PC-3 (cell line): ENCODE data around the gene TRIP12. TPM values are rescaled to one million over a fixed set of nuclear protein-coding genes. Genes with fewer than 3 reads are reported as not detected.
"Not testable (repeated sequence)": the region's sequence is repeated elsewhere in the genome, so short reads cannot be mapped to it uniquely, and the experiment has no call there.

Experiments
- ATAC-seq: fragments of 200-7000 bp; cut with Tn5 transposase; 2 replicates; pipeline ENCODE4 v1.9.1; 2020; ENCODE audit warnings: mild to moderate bottlenecking, moderate library complexity
- BruUV-seq: library from RNA; stranded (reverse); fragments of 400-500 nt; replicated peaks from 2 replicates; lab custom pipeline; 2021; lab: Mats Ljungman, UMichigan
- CTCF ChIA-PET: fragments of 300-600 bp; sonication (Branson Sonifier 250); formaldehyde crosslinking; loops from one replicate; lab custom pipeline; 2022; ENCODE audit warnings: antibody characterized with exemption; lab: Charles Lee
- POLR2A ChIA-PET: fragments of 300-600 bp; sonication (Branson Sonifier 250); formaldehyde crosslinking; loops from one replicate; lab custom pipeline; 2022; ENCODE audit warnings: antibody characterized with exemption; ENCODE audit not compliant: unreplicated experiment; lab: Charles Lee
- DNase-seq: peaks from one replicate; pipeline ENCODE4 v3.0.0-alpha.2; 2015
- H2AFZ ChIP-seq: fragments of 300-600 bp; sonication (generic); 2 replicates; pipeline ENCODE4 v1.6.0; 2016; ENCODE audit warnings: antibody characterized with exemption, low read length
- H3F3A ChIP-seq: fragments of 300-600 bp; sonication (generic); one replicate; pipeline ENCODE4 v1.6.0; 2017; ENCODE audit warnings: antibody characterized with exemption, low read length, control low read depth, mild to moderate bottlenecking; ENCODE audit not compliant: unreplicated experiment
- H3K27ac ChIP-seq: fragments of 300-600 bp; sonication (generic); 2 replicates; pipeline ENCODE4 v1.5.1; 2016; ENCODE audit warnings: mild to moderate bottlenecking, low read length
- H3K27me3 ChIP-seq: fragments of 300-600 bp; sonication (generic); 2 replicates; pipeline ENCODE4 v1.6.1; 2016; ENCODE audit warnings: low read length, mixed read lengths
- H3K36me3 ChIP-seq: fragments of 300-600 bp; sonication (generic); 2 replicates; pipeline ENCODE4 v1.6.1; 2016; ENCODE audit warnings: low read depth, mixed run types, low read length, mixed read lengths
- H3K4me1 ChIP-seq: fragments of 300-600 bp; sonication (generic); 2 replicates; pipeline ENCODE4 v1.5.1; 2016; ENCODE audit warnings: low read length; ENCODE audit not compliant: insufficient read depth
- H3K4me2 ChIP-seq: fragments of 300-600 bp; sonication (generic); 2 replicates; pipeline ENCODE4 v1.6.0; 2016; ENCODE audit warnings: low read length
- H3K4me3 ChIP-seq: fragments of 300-600 bp; sonication (generic); 2 replicates; pipeline ENCODE4 v1.5.1; 2016; ENCODE audit warnings: mild to moderate bottlenecking, low read length, mixed read lengths
- H3K79me2 ChIP-seq: fragments of 300-600 bp; sonication (generic); 2 replicates; pipeline ENCODE4 v1.6.1; 2017; ENCODE audit warnings: low read length, mixed read lengths
- H3K9ac ChIP-seq: fragments of 300-600 bp; sonication (generic); 2 replicates; pipeline ENCODE4 v1.6.0; 2016; ENCODE audit warnings: mild to moderate bottlenecking, low read length
- H3K9me2 ChIP-seq: fragments of 300-600 bp; sonication (generic); replicated peaks from 2 replicates; pipeline ENCODE4 v1.6.1; 2016; ENCODE audit warnings: mixed run types, low read length, mixed read lengths
- H3K9me3 ChIP-seq: fragments of 300-600 bp; sonication (generic); 2 replicates; pipeline ENCODE4 v1.6.1; 2016; ENCODE audit warnings: low read length, mixed read lengths
- H4K20me1 ChIP-seq: fragments of 300-600 bp; sonication (generic); 2 replicates; pipeline ENCODE4 v1.6.1; 2016; ENCODE audit warnings: low read length, mixed read lengths
- EZH2 ChIP-seq: fragments of 300-600 bp; sonication (generic); IDR thresholded peaks from one replicate; pipeline ENCODE4 v1.6.1; 2017; ENCODE audit warnings: antibody characterized with exemption, mild to moderate bottlenecking, low read length; ENCODE audit not compliant: unreplicated experiment
- EZH2phosphoT487 ChIP-seq: fragments of 300-600 bp; sonication (generic); IDR thresholded peaks from 2 replicates; pipeline ENCODE4 v1.6.1; 2018; ENCODE audit warnings: mild to moderate bottlenecking, antibody characterized with exemption, low read length, borderline replicate concordance
- intact Hi-C: fragments of 100-400 bp; cut with micrococcal nuclease; formaldehyde crosslinking; loops from 2 replicates; pipeline ENCODE4 v1.9.0; 2023
- total RNA-seq: library from RNA; depleted of rRNA; stranded (reverse); fragments of >200 nt; gene quantifications from 2 replicates; pipeline ENCODE4 v1.2.3, GENCODE V29; 2014
- TF ChIP-seq, protein P1 (sequence below): fragments of 300-600 bp; sonication (generic); conservative IDR thresholded peaks from 2 replicates; pipeline ENCODE4 v1.5.1; 2017; ENCODE audit warnings: antibody characterized with exemption, low read depth, mild to moderate bottlenecking, low read length

Gene TRIP12
- total RNA-seq, 1 experiment from 2014 or later: 113 TPM

DNA sequence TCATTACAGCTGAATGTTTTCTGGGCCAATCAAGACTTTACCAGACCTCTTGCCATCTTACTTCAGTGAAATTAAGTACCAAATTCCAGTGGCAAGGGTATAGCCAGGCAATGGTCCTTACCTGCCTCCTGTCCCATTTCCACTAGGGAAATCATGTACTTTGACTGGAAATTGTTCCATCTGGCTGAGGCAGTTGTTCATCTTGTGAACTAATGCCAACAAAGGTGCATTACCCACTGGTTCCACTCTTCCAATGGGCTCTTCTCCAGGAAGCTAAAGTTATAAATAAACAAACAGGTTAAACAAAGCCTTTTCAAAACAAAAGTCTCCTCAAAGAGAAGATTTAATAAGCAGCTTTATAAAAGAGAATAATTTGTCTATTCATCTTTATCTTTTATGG, 126.8 kb downstream of the TRIP12 start:
- H3K9ac ChIP-seq: no peak overlapping the region
- H3K4me1 ChIP-seq: peaks cover 25% of the 10 kb centered on the region
- no peaks in the 10 kb centered on the region for H3F3A ChIP-seq
- ChIA-PET CTCF (no interaction called here), POLR2A (interaction anchor here (0.6 kb wide), 1 partner anchor 1370 kb away, joined by 3 read pairs; no protein-coding TSS in a partner anchor)
- H3K9me3 ChIP-seq: no peaks in the 10 kb centered on the region
- ATAC-seq: peak; percentile 53
- H3K36me3 ChIP-seq: peaks cover 68% of the 10 kb centered on the region
- peak overlapping the region; percentile 53 for H3K27ac ChIP-seq
- no peaks in the 10 kb centered on the region for H3K9me2 ChIP-seq
- TF ChIP-seq, protein P1, sequence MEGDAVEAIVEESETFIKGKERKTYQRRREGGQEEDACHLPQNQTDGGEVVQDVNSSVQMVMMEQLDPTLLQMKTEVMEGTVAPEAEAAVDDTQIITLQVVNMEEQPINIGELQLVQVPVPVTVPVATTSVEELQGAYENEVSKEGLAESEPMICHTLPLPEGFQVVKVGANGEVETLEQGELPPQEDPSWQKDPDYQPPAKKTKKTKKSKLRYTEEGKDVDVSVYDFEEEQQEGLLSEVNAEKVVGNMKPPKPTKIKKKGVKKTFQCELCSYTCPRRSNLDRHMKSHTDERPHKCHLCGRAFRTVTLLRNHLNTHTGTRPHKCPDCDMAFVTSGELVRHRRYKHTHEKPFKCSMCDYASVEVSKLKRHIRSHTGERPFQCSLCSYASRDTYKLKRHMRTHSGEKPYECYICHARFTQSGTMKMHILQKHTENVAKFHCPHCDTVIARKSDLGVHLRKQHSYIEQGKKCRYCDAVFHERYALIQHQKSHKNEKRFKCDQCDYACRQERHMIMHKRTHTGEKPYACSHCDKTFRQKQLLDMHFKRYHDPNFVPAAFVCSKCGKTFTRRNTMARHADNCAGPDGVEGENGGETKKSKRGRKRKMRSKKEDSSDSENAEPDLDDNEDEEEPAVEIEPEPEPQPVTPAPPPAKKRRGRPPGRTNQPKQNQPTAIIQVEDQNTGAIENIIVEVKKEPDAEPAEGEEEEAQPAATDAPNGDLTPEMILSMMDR: no peak
- no peak for TF ChIP-seq EZH2phosphoT487
- TF ChIP-seq EZH2: no peak
- intact Hi-C loops: no loop called here
- peak overlapping the region; percentile 12 for H3K4me2 ChIP-seq
- peaks cover 7% of the 10 kb centered on the region; the same call in 1 of the 2 replicates for H4K20me1 ChIP-seq
- no peaks in the 10 kb centered on the region for H3K27me3 ChIP-seq
- H3K79me2 ChIP-seq: no peaks in the 10 kb centered on the region
- no peak overlapping the region for H2AFZ ChIP-seq
- BruUV-seq: no TSS peak
- peak; percentile 29 for DNase-seq
- H3K4me3 ChIP-seq: no peak overlapping the region

DNA sequence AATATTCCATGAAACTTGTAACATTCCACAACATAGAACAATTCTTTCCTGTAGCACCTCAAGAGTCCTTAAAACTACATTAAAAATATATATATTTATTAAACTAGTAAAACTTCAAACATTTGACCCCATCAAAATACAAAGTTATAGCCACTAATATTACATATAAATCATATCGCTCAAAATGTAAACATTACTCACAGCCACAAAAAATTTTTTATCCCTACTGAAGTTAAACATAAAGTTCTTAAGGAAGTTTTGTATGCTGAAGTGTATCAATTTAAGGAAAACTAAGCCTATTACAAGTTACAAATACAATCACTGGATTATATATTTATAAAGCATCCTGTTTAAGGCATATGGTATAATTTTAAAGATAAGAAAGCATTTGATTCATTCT, 127.2 kb downstream of the TRIP12 start:
- POLR2A ChIA-PET: no interaction called here
- no peaks in the 10 kb centered on the region for H3K27me3 ChIP-seq
- no peak overlapping the region for H3K9ac ChIP-seq
- H3K36me3 ChIP-seq: peaks cover 68% of the 10 kb centered on the region
- H3F3A ChIP-seq: no peaks in the 10 kb centered on the region
- no TSS peak for BruUV-seq
- H3K9me2 ChIP-seq: no peaks in the 10 kb centered on the region
- no peaks in the 10 kb centered on the region for H3K79me2 ChIP-seq
- no peak overlapping the region for H2AFZ ChIP-seq
- peak; percentile 54 for DNase-seq
- ATAC-seq: peak; percentile 75
- no peaks in the 10 kb centered on the region for H3K9me3 ChIP-seq
- no peak overlapping the region for H3K4me3 ChIP-seq
- peaks cover 7% of the 10 kb centered on the region; the same call in 1 of the 2 replicates for H4K20me1 ChIP-seq
- TF ChIP-seq, protein P1: no peak
- TF ChIP-seq EZH2phosphoT487: no peak
- TF ChIP-seq EZH2: no peak
- CTCF ChIA-PET: no interaction called here
- peak overlapping the region; percentile 12 for H3K4me2 ChIP-seq
- peak overlapping the region; percentile 53 for H3K27ac ChIP-seq
- peaks cover 25% of the 10 kb centered on the region for H3K4me1 ChIP-seq
- intact Hi-C loops: no loop called here

DNA sequence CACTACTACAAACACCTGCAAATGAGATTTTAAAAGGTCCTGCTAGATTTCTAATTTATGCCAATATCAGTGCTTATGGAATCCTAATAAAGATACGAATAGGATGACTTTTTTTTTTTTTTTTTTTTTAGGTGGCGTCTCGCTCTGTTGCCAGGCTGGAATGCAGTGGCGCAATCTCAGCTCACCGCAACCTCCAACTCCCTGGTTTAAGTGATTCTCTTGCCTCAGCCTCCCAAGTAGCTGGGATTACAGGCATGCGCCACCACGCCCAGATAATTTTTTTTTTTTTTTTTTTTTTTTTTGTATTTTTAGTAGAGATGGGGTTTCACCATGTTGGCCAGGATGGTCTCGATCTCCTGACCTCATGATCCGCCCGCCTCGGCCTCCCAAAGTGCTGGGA, 135.5 kb downstream of the TRIP12 start:
- H3K79me2 ChIP-seq, H4K20me1 ChIP-seq, H3K9ac ChIP-seq, H3K27ac ChIP-seq, H2AFZ ChIP-seq, H3K4me1 ChIP-seq, ATAC-seq, H3F3A ChIP-seq, H3K4me2 ChIP-seq, H3K9me2 ChIP-seq, H3K27me3 ChIP-seq, H3K9me3 ChIP-seq, intact Hi-C loops, POLR2A ChIA-PET, DNase-seq, H3K4me3 ChIP-seq, CTCF ChIA-PET, BruUV-seq: not testable (repeated sequence)
- H3K36me3 ChIP-seq: peaks cover 50% of the 10 kb centered on the region
